ENCODE data around the gene CEMIP2.

- no peak for TF ChIP-seq CTCF (IDR thresholded peaks at IDR 0.05; ENCODE audit: low read depth, low read length, missing input control)
- TF ChIP-seq RAD21 (IDR thresholded peaks at IDR 0.05), result no peak
Observed at GRCh38 chr9:71703172-71703872, 65.0 kb downstream of the CEMIP2 start.

Data from liver (tissue), 3 donors.